ENCODE results near the gene ANP32B. TPM values are rescaled to one million over a fixed set of nuclear protein-coding genes. Genes with fewer than 3 reads are reported as not detected.

The ANP32B gene
- total RNA-seq, 1 donor from 2014 or later, result 19.6 TPM

DNA sequence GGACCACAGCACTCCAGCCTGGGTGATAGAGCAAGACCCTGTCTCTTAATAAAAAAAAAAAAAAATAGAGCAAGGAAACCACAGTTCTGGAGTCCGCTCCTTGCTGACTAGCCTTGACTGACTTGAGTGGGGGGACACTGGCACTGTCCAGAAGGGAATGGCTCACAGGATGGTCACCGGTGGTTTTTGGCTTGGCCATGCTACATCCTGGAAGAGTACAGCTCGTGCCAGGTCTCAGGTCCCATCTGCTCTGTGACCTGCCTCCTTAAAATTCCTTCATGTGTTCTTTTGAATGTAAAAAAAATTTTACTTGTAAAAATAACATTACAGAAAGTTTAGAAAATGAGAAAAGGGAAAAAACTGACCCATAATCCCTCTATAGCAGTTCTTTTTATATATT is 79.0 kb downstream of the ANP32B start:
- no peak for TF ChIP-seq EZH2phosphoT487 (IDR thresholded peaks at IDR 0.05)
- TF ChIP-seq, protein P1, sequence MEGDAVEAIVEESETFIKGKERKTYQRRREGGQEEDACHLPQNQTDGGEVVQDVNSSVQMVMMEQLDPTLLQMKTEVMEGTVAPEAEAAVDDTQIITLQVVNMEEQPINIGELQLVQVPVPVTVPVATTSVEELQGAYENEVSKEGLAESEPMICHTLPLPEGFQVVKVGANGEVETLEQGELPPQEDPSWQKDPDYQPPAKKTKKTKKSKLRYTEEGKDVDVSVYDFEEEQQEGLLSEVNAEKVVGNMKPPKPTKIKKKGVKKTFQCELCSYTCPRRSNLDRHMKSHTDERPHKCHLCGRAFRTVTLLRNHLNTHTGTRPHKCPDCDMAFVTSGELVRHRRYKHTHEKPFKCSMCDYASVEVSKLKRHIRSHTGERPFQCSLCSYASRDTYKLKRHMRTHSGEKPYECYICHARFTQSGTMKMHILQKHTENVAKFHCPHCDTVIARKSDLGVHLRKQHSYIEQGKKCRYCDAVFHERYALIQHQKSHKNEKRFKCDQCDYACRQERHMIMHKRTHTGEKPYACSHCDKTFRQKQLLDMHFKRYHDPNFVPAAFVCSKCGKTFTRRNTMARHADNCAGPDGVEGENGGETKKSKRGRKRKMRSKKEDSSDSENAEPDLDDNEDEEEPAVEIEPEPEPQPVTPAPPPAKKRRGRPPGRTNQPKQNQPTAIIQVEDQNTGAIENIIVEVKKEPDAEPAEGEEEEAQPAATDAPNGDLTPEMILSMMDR (IDR thresholded peaks at IDR 0.05), result no peak
- TF ChIP-seq EZH2 (IDR thresholded peaks at IDR 0.05), result no peak
- H2AFZ ChIP-seq (replicated peaks), result no peak overlapping the region
- H3K36me3 ChIP-seq, result no peaks in the 10 kb centered on the region

GRCh38 chr9:98064623-98065392 is 81.7 kb downstream of the ANP32B start:
- H3K36me3 Mint-ChIP-seq, result peaks cover 9% of the 10 kb centered on the region
- TF ChIP-seq EZH2 (IDR thresholded peaks at IDR 0.05) (no peak), EZH2phosphoT487 (IDR thresholded peaks at IDR 0.05) (no peak)
- TF ChIP-seq, protein P1 (IDR thresholded peaks at IDR 0.05), result no peak

More for the DNA sequence above, 79.0 kb downstream of the ANP32B start:
- Histone ChIP-seq H3K9me3 (ENCODE audit: low read depth) (no peaks in the 10 kb centered on the region), H3K79me2 (ENCODE audit: low read depth) (no peaks in the 10 kb centered on the region), H3F3A (ENCODE audit: low read depth) (peaks cover 3% of the 10 kb centered on the region), H3K4me1 (no peaks in the 10 kb centered on the region), H3K9ac (no peak overlapping the region), H3K4me2 (no peak overlapping the region), H3K4me3 (no peak overlapping the region), H3K27me3 (peaks cover 10% of the 10 kb centered on the region), H3K27ac (no peak overlapping the region), H4K20me1 (ENCODE audit: low read depth) (no peaks in the 10 kb centered on the region)
- H3K4me3 Mint-ChIP-seq, result no peak overlapping the region
- H3K4me1 Mint-ChIP-seq, result peaks cover 5% of the 10 kb centered on the region
- H3K27me3 Mint-ChIP-seq (ENCODE audit: insufficient read depth, low read depth), result peaks cover 4% of the 10 kb centered on the region
- no peak overlapping the region for H3K27ac Mint-ChIP-seq
- H3K36me3 Mint-ChIP-seq, result peaks cover 9% of the 10 kb centered on the region
- no peak for DNase-seq (ENCODE audit: low spot score)
- no peaks in the 10 kb centered on the region for H3K9me3 Mint-ChIP-seq

More at GRCh38 chr9:98064623-98065392, 81.7 kb downstream of the ANP32B start:
- no peaks in the 10 kb centered on the region for H3K9me3 ChIP-seq (ENCODE audit: low read depth)
- H3K79me2 ChIP-seq (ENCODE audit: low read depth), result no peaks in the 10 kb centered on the region
- peaks cover 3% of the 10 kb centered on the region for H3F3A ChIP-seq (ENCODE audit: low read depth)
- no peak overlapping the region for H3K4me3 ChIP-seq
- no peak overlapping the region for H3K4me3 Mint-ChIP-seq
- H3K4me1 Mint-ChIP-seq, result no peaks in the 10 kb centered on the region
- no peak overlapping the region for H3K4me2 ChIP-seq
- H3K36me3 ChIP-seq, result no peaks in the 10 kb centered on the region
- H3K27ac Mint-ChIP-seq, result no peak overlapping the region
- no peaks in the 10 kb centered on the region for H3K4me1 ChIP-seq
- no peaks in the 10 kb centered on the region for H3K9me3 Mint-ChIP-seq
- H2AFZ ChIP-seq (replicated peaks), result no peak overlapping the region
- H3K27me3 ChIP-seq, result no peaks in the 10 kb centered on the region
- H4K20me1 ChIP-seq (ENCODE audit: low read depth), result no peaks in the 10 kb centered on the region
- H3K27ac ChIP-seq, result no peak overlapping the region
- no peaks in the 10 kb centered on the region for H3K27me3 Mint-ChIP-seq (ENCODE audit: insufficient read depth, low read depth)
- H3K9ac ChIP-seq, result no peak overlapping the region
- no peak for DNase-seq (ENCODE audit: low spot score)

Small RNA genes lying within 50 kb of the gene (small RNA-seq; reads per million reads assigned to genes)
- gene RNU6-918P, result not detected

Other genes with a start within 250 kb of the ANP32B start
- gene FOXE1, start 130.1 kb upstream of the ANP32B start, total RNA-seq (ENCODE audit: low replicate concordance), result not detected in 2 replicates
- gene TRMO, start 60.8 kb upstream of the ANP32B start, total RNA-seq (ENCODE audit: low replicate concordance), result 5.7 and 9.9 TPM in 2 replicates
- gene HEMGN, start 45.2 kb upstream of the ANP32B start, total RNA-seq (ENCODE audit: low replicate concordance), result not detected in 2 replicates
- 13.0 and 17.0 TPM in 2 replicates for gene NANS, start 73.4 kb downstream of the ANP32B start, total RNA-seq (ENCODE audit: low replicate concordance)
- 0.17 and 2.7 TPM in 2 replicates for gene TRIM14, start 135.9 kb downstream of the ANP32B start, total RNA-seq (ENCODE audit: low replicate concordance)
- 2.4 and 3.6 TPM in 2 replicates for gene CORO2A, start 209.3 kb downstream of the ANP32B start, total RNA-seq (ENCODE audit: low replicate concordance)